Measurements from ENCODE around the gene CRTC2. TPM values are rescaled to one million over a fixed set of nuclear protein-coding genes. Genes with fewer than 3 reads are reported as not detected.

Gene CRTC2
- total RNA-seq, 1 donor from 2014 or later, result 247 TPM

DNA sequence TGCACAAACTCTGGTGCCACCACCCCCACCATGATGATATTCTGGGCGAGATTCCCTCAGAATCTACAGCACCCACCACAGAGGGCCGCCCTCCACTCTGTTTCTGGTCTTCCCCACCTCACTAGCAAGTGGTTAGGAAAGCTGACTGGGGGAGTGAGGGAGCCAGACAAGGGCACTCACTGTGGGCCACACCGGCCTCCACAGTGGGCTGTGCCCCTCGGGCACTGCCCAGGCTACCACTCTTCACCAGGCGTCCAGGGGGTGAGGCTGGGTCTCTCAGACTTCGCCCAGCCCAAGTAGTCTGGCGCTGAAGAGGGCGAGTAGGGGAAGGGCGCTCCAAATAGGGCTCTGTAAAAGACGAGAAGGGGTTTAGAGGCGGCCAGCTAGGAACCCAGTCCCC, 24.5 kb downstream of the CRTC2 start:
- POLR2A ChIA-PET, result interaction anchor here (0.7 to 1.5 kb wide), 3 partner anchors 11 to 38 kb away, joined by 3 to 8 read pairs (median 4); partner anchors contain the start of gene DENND4B
- Mint-ChIP-seq H3K27ac (no peak overlapping the region), H3K4me1 (no peaks in the 10 kb centered on the region), H3K36me3 (ENCODE audit: low read depth) (peaks cover 86% of the 10 kb centered on the region), H3K4me3 (no peak overlapping the region), H3K27me3 (no peaks in the 10 kb centered on the region), H3K9me3 (no peaks in the 10 kb centered on the region)
- ATAC-seq (ENCODE audit: low read depth) (no peak), DNase-seq (no peak)
- CTCF ChIA-PET, result no interaction called here
- intact Hi-C loops (cut with micrococcal nuclease), result no loop called here
- TF ChIP-seq, protein P1, sequence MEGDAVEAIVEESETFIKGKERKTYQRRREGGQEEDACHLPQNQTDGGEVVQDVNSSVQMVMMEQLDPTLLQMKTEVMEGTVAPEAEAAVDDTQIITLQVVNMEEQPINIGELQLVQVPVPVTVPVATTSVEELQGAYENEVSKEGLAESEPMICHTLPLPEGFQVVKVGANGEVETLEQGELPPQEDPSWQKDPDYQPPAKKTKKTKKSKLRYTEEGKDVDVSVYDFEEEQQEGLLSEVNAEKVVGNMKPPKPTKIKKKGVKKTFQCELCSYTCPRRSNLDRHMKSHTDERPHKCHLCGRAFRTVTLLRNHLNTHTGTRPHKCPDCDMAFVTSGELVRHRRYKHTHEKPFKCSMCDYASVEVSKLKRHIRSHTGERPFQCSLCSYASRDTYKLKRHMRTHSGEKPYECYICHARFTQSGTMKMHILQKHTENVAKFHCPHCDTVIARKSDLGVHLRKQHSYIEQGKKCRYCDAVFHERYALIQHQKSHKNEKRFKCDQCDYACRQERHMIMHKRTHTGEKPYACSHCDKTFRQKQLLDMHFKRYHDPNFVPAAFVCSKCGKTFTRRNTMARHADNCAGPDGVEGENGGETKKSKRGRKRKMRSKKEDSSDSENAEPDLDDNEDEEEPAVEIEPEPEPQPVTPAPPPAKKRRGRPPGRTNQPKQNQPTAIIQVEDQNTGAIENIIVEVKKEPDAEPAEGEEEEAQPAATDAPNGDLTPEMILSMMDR (IDR thresholded peaks at IDR 0.05), result no peak

DNA sequence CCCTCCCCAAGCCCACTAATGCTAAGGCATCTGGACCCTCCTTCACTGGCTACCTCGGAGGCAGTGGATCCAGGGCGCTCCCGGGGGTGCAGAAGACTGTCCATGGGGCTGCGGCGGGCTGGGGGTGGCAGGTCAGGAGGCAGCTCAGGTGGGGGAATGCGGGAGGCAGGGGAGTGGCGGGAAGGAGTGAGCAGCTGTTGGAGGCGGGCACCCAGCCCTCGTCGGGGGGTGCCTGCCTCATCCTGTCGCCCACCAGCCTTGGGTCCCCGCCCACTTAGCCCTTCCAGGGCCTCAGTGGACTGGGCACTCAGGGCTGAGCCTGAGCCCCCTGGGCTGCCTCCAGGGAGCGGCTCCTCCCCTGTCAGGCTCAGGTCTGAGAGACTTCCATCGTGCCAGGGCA, 25.0 kb downstream of the CRTC2 start:
- ChIA-PET POLR2A (interaction anchor here (1.8 to 2.3 kb wide), 2 partner anchors 10 to 12 kb away, joined by 5 to 18 read pairs; partner anchors contain the start of gene GATAD2B), CTCF (no interaction called here)
- H3K4me1 Mint-ChIP-seq, result no peaks in the 10 kb centered on the region
- no peaks in the 10 kb centered on the region for H3K27me3 Mint-ChIP-seq
- no peak overlapping the region for H3K27ac Mint-ChIP-seq
- intact Hi-C loops (cut with micrococcal nuclease), result no loop called here
- H3K9me3 Mint-ChIP-seq, result no peaks in the 10 kb centered on the region
- ATAC-seq (ENCODE audit: low read depth) (no peak), DNase-seq (no peak)
- no peak overlapping the region for H3K4me3 Mint-ChIP-seq
- peaks cover 86% of the 10 kb centered on the region for H3K36me3 Mint-ChIP-seq (ENCODE audit: low read depth)
- TF ChIP-seq, protein P1 (IDR thresholded peaks at IDR 0.05), result no peak

DNA sequence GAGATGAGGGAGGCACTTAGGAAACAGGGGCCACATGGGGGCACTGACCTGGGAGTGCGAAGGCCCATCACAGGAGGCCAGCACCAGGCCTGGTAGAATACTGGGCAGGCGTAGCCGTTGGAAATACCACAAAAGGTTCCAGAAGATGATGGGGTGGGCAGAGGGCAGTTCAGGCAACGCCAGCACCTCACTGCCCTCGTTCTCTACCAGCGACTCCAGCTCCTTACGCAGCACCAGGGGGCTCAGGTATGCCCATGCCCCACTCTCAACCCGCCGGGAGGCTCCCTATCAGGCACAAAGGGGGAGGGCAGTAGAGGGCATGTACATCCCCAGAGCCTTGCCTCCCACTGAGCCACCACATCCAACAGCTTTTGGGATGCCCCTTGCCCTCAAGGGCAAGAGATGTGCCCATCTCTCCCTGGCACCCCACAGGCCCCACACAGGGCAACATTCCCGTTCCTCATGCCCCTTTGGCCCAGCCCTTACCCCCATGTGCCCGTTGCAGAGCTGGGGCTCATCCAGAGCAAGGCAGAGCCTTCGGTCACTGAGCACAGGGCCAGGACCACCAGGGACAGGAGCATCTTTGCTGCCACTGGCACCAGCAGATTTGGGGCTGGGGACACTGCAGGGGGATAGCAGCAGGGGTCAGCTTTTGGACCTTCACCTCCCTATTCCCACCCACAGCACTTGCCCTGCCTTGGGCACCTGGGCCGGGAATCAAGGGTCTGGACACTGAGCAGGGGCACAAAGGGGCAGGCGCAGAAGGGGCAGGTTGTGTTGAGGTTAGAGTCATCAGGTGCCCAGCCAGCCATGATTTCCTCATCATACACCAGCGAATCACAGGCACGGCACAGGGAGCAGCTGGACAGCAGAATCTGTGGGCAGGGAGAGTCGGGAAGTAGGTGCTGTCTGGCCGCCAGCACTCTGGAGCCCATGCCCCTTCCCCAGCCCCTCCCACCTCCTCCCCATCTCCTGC, 26.0 kb downstream of the CRTC2 start:
- Mint-ChIP-seq H3K27me3 (no peaks in the 10 kb centered on the region), H3K4me1 (peaks cover 2% of the 10 kb centered on the region), H3K36me3 (ENCODE audit: low read depth) (peaks cover 78% of the 10 kb centered on the region), H3K27ac (no peak overlapping the region), H3K4me3 (no peak overlapping the region), H3K9me3 (no peaks in the 10 kb centered on the region)
- ChIA-PET POLR2A (interaction anchor here (0.6 to 2.3 kb wide), 3 partner anchors 9 to 38 kb away, joined by 3 to 18 read pairs (median 5); partner anchors contain the start of gene GATAD2B), CTCF (no interaction called here)
- DNase-seq (no peak), ATAC-seq (ENCODE audit: low read depth) (no peak)
- intact Hi-C loops (cut with micrococcal nuclease), result no loop called here
- TF ChIP-seq, protein P1 (IDR thresholded peaks at IDR 0.05), result no peak

DNA sequence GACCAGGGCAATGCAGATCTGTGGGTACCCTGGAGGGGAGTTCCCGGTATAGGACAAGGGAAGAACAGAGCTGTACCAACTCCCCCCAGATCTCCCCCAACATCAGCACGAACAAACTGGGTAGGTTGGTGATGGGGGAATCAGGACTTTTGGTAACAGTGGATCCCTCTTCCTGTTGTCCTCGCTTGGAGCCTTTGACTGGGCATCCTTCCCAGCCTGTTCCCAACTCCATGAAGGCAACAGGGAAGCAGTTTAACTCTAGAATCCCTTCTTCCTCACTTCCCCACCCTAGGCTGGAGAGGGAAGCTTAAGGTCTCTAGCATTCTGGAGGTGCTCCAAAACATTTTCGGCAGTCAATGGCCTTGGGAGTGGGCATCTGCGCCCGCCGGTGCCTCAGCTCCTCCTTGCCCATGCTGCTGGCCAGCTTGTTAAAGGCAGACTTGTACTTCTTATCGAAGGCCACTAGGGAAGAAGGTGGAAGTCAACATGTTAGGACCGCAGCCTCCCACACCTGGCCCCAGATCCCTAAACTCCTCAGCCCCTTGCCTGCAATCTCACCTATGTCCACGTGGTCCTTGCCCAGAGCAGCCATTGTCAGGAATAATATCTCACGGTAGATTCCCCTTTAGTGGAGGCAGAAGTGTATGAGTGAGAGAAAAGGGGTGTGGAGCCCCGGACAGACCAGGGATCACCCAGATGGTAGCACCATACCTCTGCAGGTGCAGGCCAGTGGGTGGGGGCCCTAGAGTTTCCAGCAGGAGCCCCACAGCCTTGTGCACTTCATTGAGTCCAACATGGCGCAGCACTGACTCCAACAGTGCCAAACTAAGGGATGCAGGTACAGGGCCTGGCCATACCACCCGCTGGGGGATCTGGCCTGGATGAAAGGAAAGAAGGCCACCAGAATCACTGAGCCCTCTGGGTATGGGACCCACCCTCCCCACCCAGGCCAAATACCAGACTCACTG, 28.1 kb downstream of the CRTC2 start:
- intact Hi-C loops (cut with micrococcal nuclease), result no loop called here
- CTCF ChIA-PET, result no interaction called here
- Mint-ChIP-seq H3K9me3 (no peaks in the 10 kb centered on the region), H3K27me3 (no peaks in the 10 kb centered on the region), H3K27ac (no peak overlapping the region), H3K36me3 (ENCODE audit: low read depth) (peaks cover 57% of the 10 kb centered on the region), H3K4me1 (peaks cover 2% of the 10 kb centered on the region), H3K4me3 (no peak overlapping the region)
- TF ChIP-seq, protein P1 (IDR thresholded peaks at IDR 0.05), result no peak
- POLR2A ChIA-PET, result interaction anchor here (0.6 to 3.7 kb wide), 5 partner anchors 15 to 58 kb away, joined by 3 to 25 read pairs (median 3); partner anchors contain the start of genes DENND4B and RAB13
- DNase-seq, result no peak
- no peak for ATAC-seq (ENCODE audit: low read depth)
